ENCODE results near the gene IFT81.

DNA sequence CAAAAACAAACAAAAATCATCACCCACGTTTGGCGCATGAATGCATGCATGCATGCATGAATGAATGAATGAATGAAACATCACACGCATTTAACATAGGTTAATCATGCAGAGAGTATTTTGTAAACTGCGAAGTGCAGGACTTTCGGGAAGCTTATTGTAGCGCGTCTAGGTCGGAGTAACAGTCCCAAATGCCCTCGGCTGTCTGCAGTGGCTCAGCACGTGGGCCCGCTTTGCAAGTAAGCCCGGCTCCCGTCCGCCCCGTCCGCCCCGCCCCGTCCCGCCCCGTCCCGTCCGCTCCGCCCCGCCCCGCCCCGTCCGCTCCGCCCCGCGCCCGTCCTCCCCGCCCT, 263 bp upstream of the IFT81 start:
- TF ChIP-seq, protein P1, sequence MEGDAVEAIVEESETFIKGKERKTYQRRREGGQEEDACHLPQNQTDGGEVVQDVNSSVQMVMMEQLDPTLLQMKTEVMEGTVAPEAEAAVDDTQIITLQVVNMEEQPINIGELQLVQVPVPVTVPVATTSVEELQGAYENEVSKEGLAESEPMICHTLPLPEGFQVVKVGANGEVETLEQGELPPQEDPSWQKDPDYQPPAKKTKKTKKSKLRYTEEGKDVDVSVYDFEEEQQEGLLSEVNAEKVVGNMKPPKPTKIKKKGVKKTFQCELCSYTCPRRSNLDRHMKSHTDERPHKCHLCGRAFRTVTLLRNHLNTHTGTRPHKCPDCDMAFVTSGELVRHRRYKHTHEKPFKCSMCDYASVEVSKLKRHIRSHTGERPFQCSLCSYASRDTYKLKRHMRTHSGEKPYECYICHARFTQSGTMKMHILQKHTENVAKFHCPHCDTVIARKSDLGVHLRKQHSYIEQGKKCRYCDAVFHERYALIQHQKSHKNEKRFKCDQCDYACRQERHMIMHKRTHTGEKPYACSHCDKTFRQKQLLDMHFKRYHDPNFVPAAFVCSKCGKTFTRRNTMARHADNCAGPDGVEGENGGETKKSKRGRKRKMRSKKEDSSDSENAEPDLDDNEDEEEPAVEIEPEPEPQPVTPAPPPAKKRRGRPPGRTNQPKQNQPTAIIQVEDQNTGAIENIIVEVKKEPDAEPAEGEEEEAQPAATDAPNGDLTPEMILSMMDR (conservative IDR thresholded peaks at IDR 0.05; ENCODE audit: low read depth, low read length) = no peak
- TF ChIP-seq EZH2 (IDR thresholded peaks at IDR 0.05; ENCODE audit: borderline replicate concordance, low read depth, low read length, poor library complexity, severe bottlenecking) = no peak
